SJCRH30 (cell line): ENCODE data around the gene CAPN14. TPM values are rescaled to one million over a fixed set of nuclear protein-coding genes. Genes with fewer than 3 reads are reported as not detected.

ENCODE experiments used
- DNase-seq, 2 experiments: peaks; one replicate each; pipeline ENCODE4 v3.0.0-alpha.2; 2015 to 2020
- H3K27ac ChIP-seq: fragments of 250-450 bp; sonication (Bioruptor Pico); 2 replicates; pipeline ENCODE4 v1.5.1; 2020; ENCODE audit warnings: mild to moderate bottlenecking, moderate library complexity
- H3K27me3 ChIP-seq: fragments of 250-450 bp; sonication (Bioruptor Pico); 2 replicates; pipeline ENCODE4 v1.5.1; 2020; ENCODE audit warnings: mild to moderate bottlenecking, moderate library complexity
- H3K36me3 ChIP-seq: fragments of 250-450 bp; sonication (Bioruptor Pico); 2 replicates; pipeline ENCODE4 v1.5.1; 2020; ENCODE audit warnings: mild to moderate bottlenecking, moderate library complexity
- H3K4me1 ChIP-seq: fragments of 250-450 bp; sonication (Bioruptor Pico); 2 replicates; pipeline ENCODE4 v1.5.1; 2020; ENCODE audit warnings: mild to moderate bottlenecking, moderate library complexity
- H3K4me3 ChIP-seq: fragments of 250-450 bp; sonication (Bioruptor Pico); 2 replicates; pipeline ENCODE4 v1.5.1; 2020; ENCODE audit warnings: mild to moderate bottlenecking, moderate library complexity
- H3K9me3 ChIP-seq: fragments of 250-450 bp; sonication (Bioruptor Pico); replicated peaks from 2 replicates; pipeline ENCODE4 v1.5.1; 2020; ENCODE audit warnings: mild to moderate bottlenecking, moderate library complexity
- total RNA-seq: library from RNA; depleted of rRNA; stranded (reverse); fragments of >200 nt; shearing (Covaris generic); gene quantifications from 2 replicates; pipeline ENCODE4 v1.2.3, GENCODE V29; 2014

Gene CAPN14
- total RNA-seq, 1 experiment from 2014 or later, result not detected

DNA sequence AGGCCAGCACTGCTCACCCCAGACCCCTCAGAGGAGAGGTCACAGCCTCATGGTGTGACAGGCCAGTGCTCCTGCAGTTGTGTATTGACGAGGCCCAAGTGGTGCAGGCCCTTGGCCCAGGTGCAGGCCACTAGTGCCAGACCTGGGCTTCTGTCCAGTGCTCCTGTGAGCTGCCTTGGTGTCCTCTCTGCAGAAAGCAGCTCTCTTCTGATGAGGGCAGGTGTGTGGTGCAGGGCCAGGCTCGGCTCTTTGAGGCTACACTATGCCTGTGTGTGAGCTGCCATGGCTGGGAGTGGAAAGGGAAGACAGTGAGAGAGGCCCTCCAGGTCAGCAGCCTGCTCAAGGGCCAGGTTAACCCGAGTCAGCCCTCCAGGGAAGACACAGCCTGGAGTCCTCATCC is 33.7 kb upstream of the CAPN14 start:
- Histone ChIP-seq H3K27ac (no peak overlapping the region), H3K4me1 (no peaks in the 10 kb centered on the region), H3K27me3 (peaks cover 25% of the 10 kb centered on the region), H3K4me3 (no peak overlapping the region), H3K36me3 (no peaks in the 10 kb centered on the region), H3K9me3 (no peaks in the 10 kb centered on the region)
- no peak for DNase-seq

DNA sequence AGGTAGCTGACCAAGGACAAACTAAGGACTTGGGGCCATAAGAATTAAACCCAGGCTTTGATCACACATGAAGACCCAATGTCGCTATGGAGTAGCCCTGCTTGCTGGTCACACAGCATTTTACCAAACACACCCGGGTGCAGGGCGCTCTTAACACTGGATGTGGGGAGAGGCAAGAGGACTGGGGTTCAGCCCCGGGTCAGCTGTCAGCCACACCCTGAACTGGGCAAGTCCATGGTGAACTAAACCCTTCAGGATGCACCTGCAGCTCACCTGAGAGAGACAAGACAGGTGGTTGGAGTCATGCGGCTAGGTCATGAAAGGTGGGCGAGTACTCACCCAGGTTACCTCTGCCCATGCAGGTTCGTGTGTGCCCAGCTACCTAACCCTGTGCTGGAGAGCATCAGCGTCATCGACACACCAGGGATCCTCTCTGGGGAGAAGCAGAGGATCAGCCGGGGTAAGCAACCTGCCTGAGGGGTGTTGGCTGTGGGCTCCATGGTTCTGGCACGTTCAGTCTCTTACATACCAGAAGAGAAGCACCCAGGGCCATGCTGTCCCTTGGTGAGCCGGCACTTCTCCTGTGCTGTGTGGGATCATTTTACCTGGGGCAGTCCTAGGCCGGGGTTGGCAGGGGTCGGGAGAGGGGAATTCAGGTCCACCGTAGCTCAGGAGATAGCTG is 31.8 kb upstream of the CAPN14 start:
- no peak overlapping the region for H3K27ac ChIP-seq
- no peaks in the 10 kb centered on the region for H3K9me3 ChIP-seq
- H3K36me3 ChIP-seq, result no peaks in the 10 kb centered on the region
- peaks cover 15% of the 10 kb centered on the region; the same call in 1 of the 2 replicates for H3K27me3 ChIP-seq
- no peaks in the 10 kb centered on the region for H3K4me1 ChIP-seq
- no peak for DNase-seq
- no peak overlapping the region for H3K4me3 ChIP-seq

DNA sequence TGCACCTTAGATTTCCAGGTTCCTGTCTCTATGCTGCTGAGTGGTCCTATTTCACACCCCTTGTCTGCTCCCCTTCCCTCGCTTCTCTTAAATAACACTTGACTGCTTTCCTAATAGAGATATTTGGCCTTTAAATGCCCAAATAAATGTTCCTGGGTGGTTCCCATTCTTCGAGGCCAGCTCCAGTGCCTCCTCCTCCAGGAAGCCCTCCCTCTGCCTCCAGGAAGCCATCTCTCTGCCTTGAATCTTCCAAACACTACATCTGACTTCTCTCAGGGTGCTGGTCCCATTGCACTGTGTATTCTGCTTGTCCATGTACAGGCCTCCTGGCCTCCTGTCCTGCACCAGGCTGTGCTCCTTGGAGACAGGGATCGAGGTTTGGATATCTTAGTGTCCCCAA is 30.8 kb upstream of the CAPN14 start:
- no peak overlapping the region for H3K4me3 ChIP-seq
- no peaks in the 10 kb centered on the region for H3K36me3 ChIP-seq
- peaks cover 13% of the 10 kb centered on the region; the same call in 1 of the 2 replicates for H3K27me3 ChIP-seq
- DNase-seq, result no peak
- no peaks in the 10 kb centered on the region for H3K9me3 ChIP-seq
- H3K27ac ChIP-seq, result no peak overlapping the region
- no peaks in the 10 kb centered on the region for H3K4me1 ChIP-seq

DNA sequence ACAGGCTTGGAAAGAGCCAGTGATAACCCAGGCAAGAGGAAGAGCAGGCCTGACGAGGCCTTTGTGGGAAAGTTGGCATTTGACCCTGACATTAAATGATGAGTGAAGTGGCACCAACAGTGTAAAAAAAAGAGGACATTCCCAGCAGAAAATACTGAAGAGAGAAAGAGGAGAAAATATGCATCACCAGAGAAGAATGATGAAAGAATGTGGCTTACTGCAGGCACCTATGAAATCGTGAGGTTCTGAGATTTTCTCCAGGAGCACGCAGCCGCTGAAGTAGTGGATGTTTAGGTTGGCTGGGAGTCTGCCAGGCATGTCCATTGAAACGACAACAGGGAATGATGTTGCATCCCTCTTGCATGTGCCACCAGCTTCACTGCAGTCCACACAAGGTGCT is 30.4 kb upstream of the CAPN14 start:
- H3K27ac ChIP-seq, result no peak overlapping the region
- no peaks in the 10 kb centered on the region for H3K36me3 ChIP-seq
- H3K4me3 ChIP-seq, result no peak overlapping the region
- DNase-seq, result no peak
- H3K4me1 ChIP-seq, result no peaks in the 10 kb centered on the region
- peaks cover 13% of the 10 kb centered on the region; the same call in 1 of the 2 replicates for H3K27me3 ChIP-seq
- no peaks in the 10 kb centered on the region for H3K9me3 ChIP-seq

GRCh38 chr2:31246184-31246852 is 29.0 kb upstream of the CAPN14 start:
- Histone ChIP-seq H3K4me3 (no peak overlapping the region), H3K36me3 (no peaks in the 10 kb centered on the region), H3K4me1 (no peaks in the 10 kb centered on the region), H3K27me3 (peaks cover 15% of the 10 kb centered on the region; the same call in 1 of the 2 replicates), H3K9me3 (no peaks in the 10 kb centered on the region), H3K27ac (no peak overlapping the region)
- DNase-seq, result no peak

- Histone ChIP-seq H3K27me3 (peaks cover 15% of the 10 kb centered on the region; the same call in 1 of the 2 replicates), H3K4me3 (no peak overlapping the region), H3K9me3 (no peaks in the 10 kb centered on the region), H3K4me1 (no peaks in the 10 kb centered on the region), H3K27ac (no peak overlapping the region), H3K36me3 (no peaks in the 10 kb centered on the region)
- no peak for DNase-seq
Measured at GRCh38 chr2:31244101-31244500, 26.8 kb upstream of the CAPN14 start.

DNA sequence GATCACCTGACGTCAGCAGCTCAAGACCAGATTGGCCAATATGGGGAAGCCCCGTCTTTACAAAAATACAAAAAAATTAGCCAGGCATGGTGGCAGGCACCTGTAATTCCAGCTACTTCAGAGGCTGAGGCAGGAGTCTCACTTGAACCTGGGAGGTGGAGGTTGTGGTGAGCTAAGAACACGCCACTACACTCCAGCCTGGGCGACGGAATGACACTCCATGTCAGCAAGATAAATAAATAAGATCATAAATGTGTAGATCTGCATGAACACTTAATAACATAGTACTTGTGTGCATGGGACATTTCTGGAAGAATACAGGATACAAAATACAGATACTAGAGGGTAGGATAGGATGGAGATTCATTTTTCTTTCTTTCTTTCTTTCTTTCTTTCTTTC is 25.7 kb upstream of the CAPN14 start:
- Histone ChIP-seq H3K9me3 (no peaks in the 10 kb centered on the region), H3K36me3 (no peaks in the 10 kb centered on the region), H3K4me1 (no peaks in the 10 kb centered on the region), H3K27me3 (peaks cover 15% of the 10 kb centered on the region; the same call in 1 of the 2 replicates), H3K4me3 (no peak overlapping the region), H3K27ac (no peak overlapping the region)
- DNase-seq, result no peak

GRCh38 chr2:31241625-31242270 is 24.4 kb upstream of the CAPN14 start:
- Histone ChIP-seq H3K36me3 (no peaks in the 10 kb centered on the region), H3K4me3 (no peak overlapping the region), H3K27ac (no peak overlapping the region), H3K9me3 (no peaks in the 10 kb centered on the region), H3K27me3 (peaks cover 15% of the 10 kb centered on the region; the same call in 1 of the 2 replicates), H3K4me1 (no peaks in the 10 kb centered on the region)
- no peak for DNase-seq

GRCh38 chr2:31240381-31241365 is 23.4 kb upstream of the CAPN14 start:
- Histone ChIP-seq H3K9me3 (no peaks in the 10 kb centered on the region), H3K27ac (no peak overlapping the region)
- no peak for DNase-seq

GRCh38 chr2:31239593-31240177 is 22.4 kb upstream of the CAPN14 start:
- Histone ChIP-seq H3K36me3 (no peaks in the 10 kb centered on the region), H3K27ac (no peak overlapping the region), H3K4me3 (no peak overlapping the region), H3K4me1 (no peaks in the 10 kb centered on the region), H3K27me3 (peaks cover 7% of the 10 kb centered on the region; the same call in 1 of the 2 replicates), H3K9me3 (no peaks in the 10 kb centered on the region)
- no peak for DNase-seq

More at GRCh38 chr2:31240381-31241365, 23.4 kb upstream of the CAPN14 start:
- peaks cover 7% of the 10 kb centered on the region; the same call in 1 of the 2 replicates for H3K27me3 ChIP-seq
- H3K36me3 ChIP-seq, result no peaks in the 10 kb centered on the region
- no peaks in the 10 kb centered on the region for H3K4me1 ChIP-seq
- no peak overlapping the region for H3K4me3 ChIP-seq

DNA sequence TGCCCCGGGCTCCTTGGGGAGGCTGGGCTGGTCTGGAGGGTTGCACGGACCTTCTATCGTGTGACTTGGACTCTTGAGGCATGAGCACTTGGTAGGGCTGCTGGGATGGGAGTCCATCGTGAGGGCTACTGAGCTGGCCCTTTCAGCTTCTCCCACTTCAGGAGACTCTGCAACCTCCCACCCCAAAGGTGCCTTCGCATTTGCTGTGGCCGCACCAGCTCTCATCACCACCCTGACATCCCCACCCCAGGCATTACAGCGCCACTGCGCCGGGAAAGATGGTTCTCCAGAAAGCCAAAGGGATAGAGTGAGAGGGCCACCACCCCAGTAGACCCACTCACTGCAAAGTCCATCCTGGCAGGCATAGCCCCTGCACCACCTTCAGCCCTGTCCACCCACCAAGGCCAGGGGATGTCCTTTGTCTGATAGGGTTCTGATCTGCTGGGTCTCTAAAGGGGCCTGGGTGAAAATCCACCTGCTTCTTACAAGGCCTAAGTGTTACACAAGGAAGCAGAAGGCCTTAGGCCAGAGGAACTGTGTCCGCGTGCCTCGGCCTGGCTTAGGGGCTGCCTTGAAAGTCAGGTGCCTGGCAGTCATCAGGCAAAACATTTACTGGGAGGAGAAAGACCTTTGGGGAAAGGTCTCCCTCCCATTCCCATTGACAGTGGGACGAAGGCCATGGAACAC is 21.7 kb upstream of the CAPN14 start:
- H3K4me1 ChIP-seq, result no peaks in the 10 kb centered on the region
- no peaks in the 10 kb centered on the region for H3K36me3 ChIP-seq
- H3K9me3 ChIP-seq, result no peaks in the 10 kb centered on the region
- no peak overlapping the region for H3K27ac ChIP-seq
- no peak for DNase-seq
- peaks cover 7% of the 10 kb centered on the region; the same call in 1 of the 2 replicates for H3K27me3 ChIP-seq
- H3K4me3 ChIP-seq, result no peak overlapping the region

DNA sequence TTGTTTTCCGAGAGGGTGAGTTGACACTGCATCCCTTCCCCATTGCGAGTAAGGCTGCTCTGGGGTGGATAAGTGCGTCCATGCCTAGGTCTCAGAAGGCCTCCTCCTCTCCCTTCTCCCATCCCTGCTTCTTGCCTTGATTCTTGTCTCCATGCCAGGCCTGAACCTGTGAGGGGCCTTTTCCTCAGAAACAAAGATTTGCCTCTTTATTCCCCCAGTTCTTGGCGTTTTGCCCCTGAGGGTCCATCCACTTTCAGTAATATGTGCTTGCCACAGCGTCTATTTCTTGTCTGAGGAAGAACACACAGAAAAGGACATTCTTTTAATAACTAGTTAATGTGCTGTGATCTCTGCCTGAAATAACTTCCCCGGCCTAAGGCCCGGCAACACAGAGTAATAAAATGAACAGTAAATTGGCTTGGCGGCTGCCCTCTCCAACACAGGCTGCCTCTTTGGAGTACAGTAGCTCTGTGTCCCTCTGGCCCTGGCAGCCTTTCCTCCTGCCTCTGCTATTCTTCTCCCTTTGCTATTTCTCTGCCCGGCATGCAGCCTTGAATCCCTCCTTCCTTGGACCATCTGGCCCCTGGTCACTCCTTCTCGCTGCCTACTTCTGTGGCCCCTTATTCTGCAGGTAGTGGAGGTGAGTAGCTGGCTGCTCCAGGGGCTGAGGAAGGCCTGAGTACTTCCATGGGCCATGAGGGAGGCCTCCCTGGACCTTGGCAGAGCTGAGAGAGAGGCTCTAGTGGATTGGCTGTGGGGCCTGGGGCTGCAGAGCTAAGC is 21.0 kb upstream of the CAPN14 start:
- Histone ChIP-seq H3K4me1 (no peaks in the 10 kb centered on the region), H3K27me3 (peaks cover 7% of the 10 kb centered on the region; the same call in 1 of the 2 replicates), H3K27ac (no peak overlapping the region), H3K9me3 (no peaks in the 10 kb centered on the region), H3K4me3 (no peak overlapping the region), H3K36me3 (no peaks in the 10 kb centered on the region)
- no peak for DNase-seq
